Activated CD4-positive, CD25-positive, alpha-beta regulatory T cell treated with anti-CD3 and anti-CD28 coated beads, Interleukin-2, amount 50 U/mL, for 72 hours (primary cell): ENCODE results near the gene CFAP45.

Source experiments
- DNase-seq: peaks from one replicate; pipeline ENCODE4 v3.0.0; 2021

Gene CFAP45

DNA sequence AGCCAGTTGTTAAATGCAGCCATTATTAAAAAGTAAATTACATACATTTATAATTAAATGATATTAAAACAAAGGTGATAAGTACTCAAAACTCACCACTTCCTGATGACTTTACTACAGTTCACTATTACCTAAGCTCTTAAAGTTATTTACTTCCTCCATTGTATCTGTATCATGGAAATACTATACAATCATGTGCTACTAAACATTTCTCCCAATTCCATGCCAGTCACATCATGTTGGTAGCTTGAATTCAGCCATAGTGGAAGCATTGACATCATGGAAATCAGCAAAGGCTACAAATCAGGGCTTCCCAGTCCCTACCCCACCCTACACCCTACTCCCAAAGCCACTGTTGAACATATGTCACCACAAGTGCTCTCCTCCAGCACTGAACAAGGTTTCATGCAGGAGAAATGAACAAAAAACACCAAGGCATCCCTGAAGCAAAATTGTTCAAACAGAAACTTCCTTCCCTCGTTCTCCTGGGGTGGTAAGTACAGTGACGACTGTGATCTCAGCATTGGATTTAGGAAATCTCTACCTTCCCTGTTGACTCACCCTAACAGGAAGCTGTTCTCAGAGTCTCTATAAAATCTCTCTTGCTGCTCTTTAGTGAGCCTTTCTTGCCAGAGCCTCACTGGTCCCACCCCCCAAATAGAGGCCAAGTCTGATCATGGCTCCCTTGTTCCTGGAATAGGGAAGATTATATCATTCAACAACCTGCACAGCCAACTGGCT is 50.2 kb downstream of the CFAP45 start:
- no peak for DNase-seq

GRCh38 chr1:159848326-159848725 is 51.6 kb downstream of the CFAP45 start:
- DNase-seq, result no peak

GRCh38 chr1:159847231-159847630 is 52.7 kb downstream of the CFAP45 start:
- DNase-seq, result no peak

- DNase-seq, result no peak
These were observed 54.0 kb downstream of the CFAP45 start for GRCh38 chr1:159845751-159846629.

DNA sequence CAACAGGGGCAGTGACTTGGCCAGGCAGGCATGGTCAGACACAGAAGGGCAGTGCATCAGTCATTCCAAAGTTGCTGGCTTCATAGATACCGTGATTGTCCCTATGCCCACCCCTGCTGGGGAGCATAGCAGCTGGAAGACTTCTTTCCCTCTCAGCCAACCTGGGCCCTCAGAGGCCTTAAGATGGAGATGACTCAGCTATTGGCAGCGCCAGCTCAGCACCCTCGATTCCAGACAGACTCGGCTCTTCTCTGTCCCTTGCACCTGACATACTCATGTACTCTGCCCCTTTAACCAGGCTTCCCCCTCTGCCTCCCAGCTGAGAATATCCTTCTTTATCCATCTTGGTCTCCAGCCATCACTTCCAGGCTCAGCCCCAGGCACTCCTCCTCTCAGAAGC is 56.5 kb downstream of the CFAP45 start:
- no peak for DNase-seq

- DNase-seq, result no peak
These were observed 58.2 kb downstream of the CFAP45 start for GRCh38 chr1:159841749-159842148.

GRCh38 chr1:159839116-159839849 is 60.7 kb downstream of the CFAP45 start:
- no peak for DNase-seq

GRCh38 chr1:159838715-159839114 is 61.2 kb downstream of the CFAP45 start:
- DNase-seq, result no peak

DNA sequence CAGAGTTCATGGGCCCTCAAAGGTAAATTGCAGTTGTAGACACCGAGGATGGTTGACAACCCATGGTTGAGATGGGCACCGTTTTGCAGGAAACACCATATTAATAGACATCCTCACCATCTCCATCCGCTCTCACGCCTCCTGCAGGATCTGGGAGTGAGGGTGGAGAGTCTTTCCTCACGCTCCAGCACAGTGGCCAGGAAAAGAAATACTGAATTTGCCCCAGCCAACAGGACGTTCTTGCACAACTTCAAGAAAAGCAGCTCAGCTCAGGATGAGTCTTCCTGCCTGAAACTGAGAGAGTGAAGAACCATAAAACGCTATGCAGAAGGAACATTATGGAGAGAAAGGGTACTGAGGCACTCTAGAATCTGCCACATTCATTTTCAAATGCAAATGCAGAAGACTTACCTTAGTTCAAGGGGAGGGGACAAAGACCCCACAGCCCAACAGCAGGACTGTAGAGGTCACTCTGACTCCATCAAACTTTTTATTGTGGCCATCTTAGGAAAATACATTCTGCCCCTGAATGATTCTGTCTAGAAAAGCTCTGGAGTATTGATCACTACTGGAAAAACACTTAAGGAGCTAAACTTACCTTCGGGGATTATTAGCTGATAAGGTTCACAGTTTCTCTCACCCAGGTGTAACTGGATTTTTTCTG is 64.0 kb downstream of the CFAP45 start:
- DNase-seq, result no peak

GRCh38 chr1:159835356-159835755 is 64.6 kb downstream of the CFAP45 start:
- no peak for DNase-seq

GRCh38 chr1:159832309-159832708 is 67.7 kb downstream of the CFAP45 start:
- DNase-seq, result no peak

- no peak for DNase-seq
These were observed 68.4 kb downstream of the CFAP45 start for GRCh38 chr1:159831412-159832141.

DNA sequence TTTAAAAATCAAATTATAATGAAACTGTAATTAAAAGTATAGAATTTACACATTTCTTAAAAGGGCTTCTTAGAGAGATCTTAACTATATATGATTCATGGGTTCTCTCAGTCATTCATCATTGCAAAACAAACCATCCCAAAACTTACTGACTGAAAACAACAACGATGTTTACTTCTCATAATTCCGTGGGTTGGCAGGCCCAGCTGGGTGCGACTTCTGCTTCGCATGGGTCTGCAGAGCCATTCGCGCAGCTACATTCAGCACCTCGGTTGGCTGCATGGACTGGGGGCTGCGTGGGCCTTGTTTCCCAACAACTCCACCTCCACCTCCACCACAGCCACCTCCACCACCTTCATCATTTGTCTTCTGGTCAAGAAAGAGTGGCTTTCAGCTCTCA is 69.2 kb downstream of the CFAP45 start:
- DNase-seq, result no peak

GRCh38 chr1:159829822-159830465 is 70.0 kb downstream of the CFAP45 start:
- no peak for DNase-seq

DNA sequence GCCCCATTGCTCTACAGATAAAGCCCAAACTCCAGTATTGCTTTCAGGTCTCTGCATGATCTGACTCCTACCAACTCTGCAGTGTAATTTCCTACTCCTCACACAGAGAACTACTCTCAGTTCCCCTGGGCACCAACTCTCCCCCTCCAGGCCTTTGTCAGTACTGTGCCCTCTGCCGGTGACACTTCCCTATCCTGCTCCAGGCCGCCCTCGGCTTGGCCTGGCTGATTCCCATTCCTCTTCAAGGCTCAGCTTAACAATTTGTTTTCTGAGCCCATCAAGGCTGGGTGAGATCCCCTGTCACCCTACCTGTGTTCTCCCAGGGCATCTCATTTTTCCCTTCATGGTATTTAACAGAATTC is 70.7 kb downstream of the CFAP45 start:
- DNase-seq, result no peak

GRCh38 chr1:159828581-159829272 is 71.2 kb downstream of the CFAP45 start:
- no peak for DNase-seq

DNA sequence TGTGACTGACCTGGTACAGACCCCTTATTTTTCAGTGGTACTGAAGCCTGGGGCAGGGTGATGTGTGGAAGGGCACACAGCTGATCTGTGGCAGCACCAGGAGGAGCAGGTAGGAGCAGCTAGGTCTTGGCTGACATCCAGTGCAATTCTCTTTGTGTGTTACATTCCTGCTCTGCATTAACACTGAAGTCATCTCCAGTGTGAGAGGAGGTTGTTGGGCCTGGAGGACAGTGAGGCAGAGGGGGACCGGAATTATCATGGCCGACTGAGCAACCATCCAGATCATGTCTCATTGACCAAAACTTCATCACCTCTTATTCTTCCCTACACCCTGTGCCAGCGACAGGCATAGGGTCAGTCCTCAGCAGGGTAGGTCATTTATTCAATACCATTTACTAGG is 71.8 kb downstream of the CFAP45 start:
- DNase-seq, result no peak

DNA sequence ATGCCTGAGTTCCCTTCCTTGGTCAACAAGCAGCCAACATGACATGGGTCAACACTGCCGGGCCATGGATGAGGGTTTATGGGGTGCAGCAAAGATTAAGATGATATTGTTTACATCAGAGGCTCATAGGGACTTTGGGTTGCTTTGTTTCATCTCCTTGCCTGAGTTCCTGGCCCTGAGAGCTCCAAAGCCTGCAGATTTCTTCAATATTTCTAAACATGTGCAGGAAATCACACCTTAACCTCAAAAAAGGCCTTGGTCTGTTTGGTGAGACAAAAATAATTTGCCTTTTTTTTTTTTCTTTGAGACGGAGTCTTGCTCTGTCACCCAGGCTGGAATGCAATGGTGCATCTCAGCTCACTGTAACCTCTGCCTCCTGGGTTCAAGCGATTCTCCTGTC is 72.4 kb downstream of the CFAP45 start:
- DNase-seq, result no peak

GRCh38 chr1:159827102-159827490 is 72.9 kb downstream of the CFAP45 start:
- no peak for DNase-seq

DNA sequence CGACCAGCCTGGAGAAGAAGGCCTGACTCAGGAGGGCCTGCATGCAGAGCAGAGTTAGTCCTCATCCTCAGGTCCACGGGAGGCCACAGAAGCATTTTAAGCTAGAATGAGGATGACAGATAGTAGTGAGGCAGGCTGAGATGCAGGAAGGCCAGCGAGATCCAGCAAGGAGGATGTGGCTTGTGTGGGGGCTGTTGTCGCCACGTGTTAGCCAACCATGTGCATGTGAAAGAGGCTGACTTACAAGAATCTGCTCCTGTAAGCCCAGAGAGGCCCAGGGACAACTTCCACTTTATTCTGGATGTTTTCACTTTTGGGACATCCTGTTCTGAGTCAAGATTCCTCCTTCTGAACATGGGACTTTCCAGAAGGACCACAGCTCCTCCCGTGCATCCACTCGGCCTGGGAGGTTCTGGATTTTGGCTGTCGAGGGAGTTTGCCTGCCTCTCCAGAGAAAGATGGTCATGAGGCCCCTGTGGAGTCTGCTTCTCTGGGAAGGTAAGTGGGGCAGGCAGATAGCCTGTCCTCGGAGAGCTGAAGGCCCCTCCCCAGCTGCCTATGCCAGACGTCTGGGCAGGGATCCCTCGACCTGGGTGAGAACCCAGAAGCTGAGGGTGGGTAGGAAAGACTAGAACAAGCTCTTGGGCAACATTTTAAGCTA is 73.4 kb downstream of the CFAP45 start, which contains the start of gene SLAMF8:
TSS of gene SLAMF8 (plus strand) at position 433 of the 661 bp plus-strand sequence. CDS start at position 459, 26 bp downstream.
- DNase-seq, result peak; percentile 44
